ENCODE results near the gene SLCO4A1. TPM values are rescaled to one million over a fixed set of nuclear protein-coding genes. Genes with fewer than 3 reads are reported as not detected.

Gene SLCO4A1
- total RNA-seq, 5 donors from 2014 or later (not counting 1 experiment from before 2014, with no cell fraction given) = 0.98 to 7.2 (median 5.4) TPM

- H3K4me3 Mint-ChIP-seq = no peak overlapping the region
Observed at GRCh38 chr20:62640870-62641269, 1.4 kb upstream of the SLCO4A1 start.

GRCh38 chr20:62641321-62642050 lies 817 bp upstream of the SLCO4A1 start:
- 5% methylated on average over 17 of the region's 32 CpGs for WGBS (ENCODE audit: insufficient coverage)
- DNase-seq = no peak
- ChIA-PET POLR2A (no interaction called here), CTCF (interaction anchor here in 1 of 2 donors (1.9 kb wide), 1 partner anchor 10 kb away, joined by 6 read pairs; no protein-coding TSS in a partner anchor)
- Mint-ChIP-seq H3K4me3 (peak overlapping the region; percentile 69 to 74 (median 71)), H3K9me3 (no peaks in the 10 kb centered on the region), H3K4me1 (peaks cover 0 to 17% (median 17%) of the 10 kb centered on the region in 3 donors), H3K27me3 (peaks cover 0 to 3% of the 10 kb centered on the region in 2 donors), H3K36me3 (no peaks in the 10 kb centered on the region), H3K27ac (no peak overlapping the region)
- Histone ChIP-seq H3K4me3 (ENCODE audit: control insufficient read depth in 1 of 2, extremely low read depth in 1 of 2, low read length in 1 of 2) (peak overlapping the region; percentile 20 to 27), H3K27me3 (replicated peaks in 1 of 2; ENCODE audit: control insufficient read depth in 2 of 2, extremely low read depth in 1 of 2, insufficient read depth in 2 of 2, low read length in 1 of 2) (peaks cover 0 to 46% of the 10 kb centered on the region in 2 experiments), H3K27ac (ENCODE audit: low read length) (no peak overlapping the region), H3K4me1 (ENCODE audit: control insufficient read depth in 1 of 2, extremely low read depth in 1 of 2, insufficient read depth in 2 of 2, low read length in 2 of 2) (peaks cover 7 to 34% of the 10 kb centered on the region in 2 experiments), H3K9me3 (no peaks in the 10 kb centered on the region), H3K36me3 (ENCODE audit: control insufficient read depth in 2 of 2, extremely low read depth in 1 of 2, insufficient read depth in 1 of 2, low read length in 1 of 2) (no peaks in the 10 kb centered on the region)
- ATAC-seq (replicated peaks in 1 of 4) = peak in 1 of 4 experiments; percentile 14

More at GRCh38 chr20:62640870-62641269, 1.4 kb upstream of the SLCO4A1 start:
- ATAC-seq (replicated peaks in 1 of 4) = no peak
- peaks cover 5 to 7% of the 10 kb centered on the region in 2 donors for H3K27me3 Mint-ChIP-seq
- no peaks in the 10 kb centered on the region for H3K36me3 Mint-ChIP-seq
- ChIA-PET POLR2A (no interaction called here), CTCF (no interaction called here)
- no peak for DNase-seq
- no peak overlapping the region for H3K27ac Mint-ChIP-seq
- Histone ChIP-seq H3K27ac (ENCODE audit: low read length) (no peak overlapping the region), H3K36me3 (ENCODE audit: control insufficient read depth in 2 of 2, extremely low read depth in 1 of 2, insufficient read depth in 1 of 2, low read length in 1 of 2) (no peaks in the 10 kb centered on the region), H3K9me3 (no peaks in the 10 kb centered on the region), H3K4me3 (ENCODE audit: control insufficient read depth in 1 of 2, extremely low read depth in 1 of 2, low read length in 1 of 2) (no peak overlapping the region), H3K27me3 (replicated peaks in 1 of 2; ENCODE audit: control insufficient read depth in 2 of 2, extremely low read depth in 1 of 2, insufficient read depth in 2 of 2, low read length in 1 of 2) (peaks cover 0 to 51% of the 10 kb centered on the region in 2 experiments), H3K4me1 (ENCODE audit: control insufficient read depth in 1 of 2, extremely low read depth in 1 of 2, insufficient read depth in 2 of 2, low read length in 2 of 2) (peaks cover 7 to 34% of the 10 kb centered on the region in 2 experiments)
- peaks cover 0 to 22% (median 17%) of the 10 kb centered on the region in 3 donors for H3K4me1 Mint-ChIP-seq
- WGBS (ENCODE audit: insufficient coverage) = 91% methylated on average over 9 of the region's 9 CpGs
- H3K9me3 Mint-ChIP-seq = no peaks in the 10 kb centered on the region

- H3K27ac ChIP-seq (ENCODE audit: low read length) = no peak overlapping the region
- WGBS (ENCODE audit: insufficient coverage) = 2% methylated on average over 76 of the region's 84 CpGs
- peak overlapping the region; percentile 37 to 61 for H3K4me3 ChIP-seq (ENCODE audit: control insufficient read depth in 1 of 2, extremely low read depth in 1 of 2, low read length in 1 of 2)
- Mint-ChIP-seq H3K4me3 (peak overlapping the region; percentile 57 to 74 (median 61)), H3K4me1 (peaks cover 0 to 18% (median 15%) of the 10 kb centered on the region in 3 donors), H3K9me3 (no peaks in the 10 kb centered on the region), H3K27me3 (peaks cover 0 to 3% of the 10 kb centered on the region in 2 donors), H3K36me3 (no peaks in the 10 kb centered on the region), H3K27ac (no peak overlapping the region)
- peaks cover 7 to 34% of the 10 kb centered on the region in 2 experiments for H3K4me1 ChIP-seq (ENCODE audit: control insufficient read depth in 1 of 2, extremely low read depth in 1 of 2, insufficient read depth in 2 of 2, low read length in 2 of 2)
- DNase-seq (peak; percentile 23 to 69 (median 48)), ATAC-seq (replicated peaks in 1 of 4) (peak; percentile 58 to 68 (median 63))
- H3K36me3 ChIP-seq (ENCODE audit: control insufficient read depth in 2 of 2, extremely low read depth in 1 of 2, insufficient read depth in 1 of 2, low read length in 1 of 2) = no peaks in the 10 kb centered on the region
- peaks cover 0 to 40% of the 10 kb centered on the region in 2 experiments for H3K27me3 ChIP-seq (replicated peaks in 1 of 2; ENCODE audit: control insufficient read depth in 2 of 2, extremely low read depth in 1 of 2, insufficient read depth in 2 of 2, low read length in 1 of 2)
- ChIA-PET POLR2A (interaction anchor here in 1 of 2 donors (1.3 kb wide), 1 partner anchor 9 kb away, joined by 6 read pairs; no protein-coding TSS in a partner anchor), CTCF (interaction anchor here (0.6 to 1.9 kb wide), 2 partner anchors 8 to 249 kb away, joined by 5 to 6 read pairs; no protein-coding TSS in a partner anchor)
- no peaks in the 10 kb centered on the region for H3K9me3 ChIP-seq
Observed at GRCh38 chr20:62642666-62643520, 590 bp downstream of the SLCO4A1 start.

- Mint-ChIP-seq H3K4me3 (peak overlapping the region; percentile 57 to 74 (median 61)), H3K9me3 (no peaks in the 10 kb centered on the region), H3K4me1 (peaks cover 0 to 18% (median 15%) of the 10 kb centered on the region in 3 donors), H3K27ac (no peak overlapping the region), H3K27me3 (peaks cover 0 to 3% of the 10 kb centered on the region in 2 donors), H3K36me3 (no peaks in the 10 kb centered on the region)
- Histone ChIP-seq H3K9me3 (no peaks in the 10 kb centered on the region), H3K4me3 (ENCODE audit: control insufficient read depth in 1 of 2, extremely low read depth in 1 of 2, low read length in 1 of 2) (peak overlapping the region; percentile 37 to 53), H3K27me3 (replicated peaks in 1 of 2; ENCODE audit: control insufficient read depth in 2 of 2, extremely low read depth in 1 of 2, insufficient read depth in 2 of 2, low read length in 1 of 2) (peaks cover 0 to 40% of the 10 kb centered on the region in 2 experiments), H3K27ac (ENCODE audit: low read length) (no peak overlapping the region), H3K36me3 (ENCODE audit: control insufficient read depth in 2 of 2, extremely low read depth in 1 of 2, insufficient read depth in 1 of 2, low read length in 1 of 2) (no peaks in the 10 kb centered on the region), H3K4me1 (ENCODE audit: control insufficient read depth in 1 of 2, extremely low read depth in 1 of 2, insufficient read depth in 2 of 2, low read length in 2 of 2) (peaks cover 7 to 34% of the 10 kb centered on the region in 2 experiments)
- ATAC-seq (replicated peaks in 1 of 4) (no peak), DNase-seq (no peak)
- WGBS (ENCODE audit: insufficient coverage) = 43% methylated on average over 5 of the region's 14 CpGs
- ChIA-PET POLR2A (interaction anchor here in 1 of 2 donors (1.3 kb wide), 1 partner anchor 8 kb away, joined by 6 read pairs; no protein-coding TSS in a partner anchor), CTCF (interaction anchor here in 1 of 2 donors (1.9 kb wide), 1 partner anchor 8 kb away, joined by 6 read pairs; no protein-coding TSS in a partner anchor)
Observed at GRCh38 chr20:62643521-62644043, 1.3 kb downstream of the SLCO4A1 start.

- WGBS (ENCODE audit: insufficient coverage) = 91% methylated on average over 23 of the region's 23 CpGs
- H3K9me3 ChIP-seq = no peaks in the 10 kb centered on the region
- Mint-ChIP-seq H3K4me1 (peaks cover 0 to 19% (median 15%) of the 10 kb centered on the region in 3 donors), H3K36me3 (no peaks in the 10 kb centered on the region), H3K4me3 (peak overlapping the region in 1 of 3 donors; percentile 74), H3K9me3 (no peaks in the 10 kb centered on the region), H3K27me3 (no peaks in the 10 kb centered on the region), H3K27ac (no peak overlapping the region)
- no peaks in the 10 kb centered on the region for H3K36me3 ChIP-seq (ENCODE audit: control insufficient read depth in 2 of 2, extremely low read depth in 1 of 2, insufficient read depth in 1 of 2, low read length in 1 of 2)
- ChIA-PET POLR2A (interaction anchor here in 1 of 2 donors (0.7 kb wide), 1 partner anchor 152 kb away, joined by 3 read pairs; the partner anchor contains the start of gene MRGBP), CTCF (interaction anchor here in 1 of 2 donors (0.6 kb wide), 1 partner anchor 162 kb away, joined by 3 read pairs; no protein-coding TSS in a partner anchor)
- H3K27ac ChIP-seq (ENCODE audit: low read length) = no peak overlapping the region
- ATAC-seq (replicated peaks in 1 of 4) = no peak
- H3K27me3 ChIP-seq (replicated peaks in 1 of 2; ENCODE audit: control insufficient read depth in 2 of 2, extremely low read depth in 1 of 2, insufficient read depth in 2 of 2, low read length in 1 of 2) = peaks cover 0 to 40% of the 10 kb centered on the region in 2 experiments
- peaks cover 7 to 34% of the 10 kb centered on the region in 2 experiments for H3K4me1 ChIP-seq (ENCODE audit: control insufficient read depth in 1 of 2, extremely low read depth in 1 of 2, insufficient read depth in 2 of 2, low read length in 2 of 2)
- no peak for DNase-seq
- H3K4me3 ChIP-seq (ENCODE audit: control insufficient read depth in 1 of 2, extremely low read depth in 1 of 2, low read length in 1 of 2) = no peak overlapping the region
Observed at GRCh38 chr20:62644044-62644795, 1.9 kb downstream of the SLCO4A1 start.
